Fibroblast of skin of right quadriceps (primary cell): ENCODE measurements around the gene KCNK15.

ENCODE experiments used
- DNase-seq: peaks from one replicate; pipeline ENCODE4 v3.0.0-alpha.2; 2013

Gene KCNK15

GRCh38 chr20:44792796-44793195 is 47.1 kb downstream of the KCNK15 start:
- no peak for DNase-seq

GRCh38 chr20:44795836-44796235 is 50.2 kb downstream of the KCNK15 start:
- no peak for DNase-seq

GRCh38 chr20:44796311-44796710 is 50.6 kb downstream of the KCNK15 start:
- no peak for DNase-seq

- DNase-seq: no peak
These were observed 51.2 kb downstream of the KCNK15 start for GRCh38 chr20:44796758-44797457.

- DNase-seq: no peak
These were observed 54.0 kb downstream of the KCNK15 start for GRCh38 chr20:44799691-44800090.

- DNase-seq: no peak
These were observed 54.9 kb downstream of the KCNK15 start for GRCh38 chr20:44800391-44801046.
